Skeletal muscle satellite cell (primary cell): ENCODE data around the gene MVK.

Experiments used
- H3K27me3 ChIP-seq: 2 replicates; pipeline ENCODE4 v1.7.0; 2013; ENCODE audit warnings: low read length; ENCODE audit not compliant: control insufficient read depth, insufficient read depth
- H3K36me3 ChIP-seq: 2 replicates; pipeline ENCODE4 v1.7.0; 2013; ENCODE audit warnings: mild to moderate bottlenecking, control low read depth, low read length; ENCODE audit not compliant: insufficient read depth
- H3K4me1 ChIP-seq: 2 replicates; pipeline ENCODE4 v1.7.0; 2013; ENCODE audit warnings: low read length; ENCODE audit not compliant: control insufficient read depth, insufficient read depth
- H3K4me2 ChIP-seq: 2 replicates; pipeline ENCODE4 v1.7.0; 2013; ENCODE audit warnings: mild to moderate bottlenecking, low read length
- H3K4me3 ChIP-seq: 2 replicates; pipeline ENCODE4 v1.7.0; 2013; ENCODE audit warnings: low read length
- H3K9ac ChIP-seq: 2 replicates; pipeline ENCODE4 v1.7.0; 2013; ENCODE audit warnings: mild to moderate bottlenecking, low read depth, low read length, moderate library complexity
- H3K9me3 ChIP-seq: replicated peaks from 2 replicates; pipeline ENCODE4 v1.7.0; 2013; ENCODE audit warnings: mild to moderate bottlenecking, control low read depth, low read length

The MVK gene

GRCh38 chr12:109605016-109605415 is 31.4 kb downstream of the MVK start:
- peaks cover 40% of the 10 kb centered on the region for H3K27me3 ChIP-seq
- no peak overlapping the region for H3K9ac ChIP-seq
- no peak overlapping the region for H3K4me3 ChIP-seq
- H3K9me3 ChIP-seq: no peaks in the 10 kb centered on the region
- no peak overlapping the region for H3K4me2 ChIP-seq
- H3K36me3 ChIP-seq: no peaks in the 10 kb centered on the region
- peaks cover 9% of the 10 kb centered on the region for H3K4me1 ChIP-seq

- no peak overlapping the region for H3K4me2 ChIP-seq
- peaks cover 46% of the 10 kb centered on the region for H3K27me3 ChIP-seq
- no peaks in the 10 kb centered on the region for H3K9me3 ChIP-seq
- H3K36me3 ChIP-seq: no peaks in the 10 kb centered on the region
- H3K4me3 ChIP-seq: no peak overlapping the region
- H3K9ac ChIP-seq: no peak overlapping the region
- peaks cover 9% of the 10 kb centered on the region for H3K4me1 ChIP-seq
These were observed 32.1 kb downstream of the MVK start for GRCh38 chr12:109605599-109606228.

- Histone ChIP-seq H3K4me1 (peaks cover 9% of the 10 kb centered on the region), H3K36me3 (no peaks in the 10 kb centered on the region), H3K9ac (no peak overlapping the region), H3K27me3 (peaks cover 54% of the 10 kb centered on the region), H3K4me3 (peak overlapping the region; percentile 15), H3K9me3 (no peaks in the 10 kb centered on the region), H3K4me2 (peak overlapping the region; percentile 58)
These were observed 32.9 kb downstream of the MVK start for GRCh38 chr12:109606320-109607028.

- no peaks in the 10 kb centered on the region for H3K9me3 ChIP-seq
- H3K4me2 ChIP-seq: no peak overlapping the region
- peaks cover 9% of the 10 kb centered on the region for H3K4me1 ChIP-seq
- H3K9ac ChIP-seq: no peak overlapping the region
- H3K36me3 ChIP-seq: no peaks in the 10 kb centered on the region
- peaks cover 63% of the 10 kb centered on the region for H3K27me3 ChIP-seq
- H3K4me3 ChIP-seq: no peak overlapping the region
These were observed 34.0 kb downstream of the MVK start for GRCh38 chr12:109607618-109608017.

GRCh38 chr12:109608270-109608669 is 34.7 kb downstream of the MVK start:
- no peaks in the 10 kb centered on the region for H3K36me3 ChIP-seq
- no peak overlapping the region for H3K9ac ChIP-seq
- peaks cover 9% of the 10 kb centered on the region for H3K4me1 ChIP-seq
- H3K4me2 ChIP-seq: no peak overlapping the region
- no peaks in the 10 kb centered on the region for H3K9me3 ChIP-seq
- no peak overlapping the region for H3K4me3 ChIP-seq
- H3K27me3 ChIP-seq: peaks cover 70% of the 10 kb centered on the region

- Histone ChIP-seq H3K9ac (no peak overlapping the region), H3K36me3 (no peaks in the 10 kb centered on the region), H3K27me3 (peaks cover 75% of the 10 kb centered on the region), H3K4me1 (peaks cover 9% of the 10 kb centered on the region), H3K9me3 (no peaks in the 10 kb centered on the region), H3K4me3 (no peak overlapping the region), H3K4me2 (no peak overlapping the region)
These were observed 35.2 kb downstream of the MVK start for GRCh38 chr12:109608793-109609192.

GRCh38 chr12:109609342-109609741 is 35.7 kb downstream of the MVK start:
- H3K9me3 ChIP-seq: no peaks in the 10 kb centered on the region
- H3K9ac ChIP-seq: no peak overlapping the region
- H3K4me3 ChIP-seq: no peak overlapping the region
- H3K27me3 ChIP-seq: peaks cover 75% of the 10 kb centered on the region
- no peaks in the 10 kb centered on the region for H3K36me3 ChIP-seq
- peaks cover 9% of the 10 kb centered on the region for H3K4me1 ChIP-seq
- no peak overlapping the region for H3K4me2 ChIP-seq

GRCh38 chr12:109610523-109610922 is 36.9 kb downstream of the MVK start:
- H3K4me1 ChIP-seq: peaks cover 9% of the 10 kb centered on the region
- H3K4me3 ChIP-seq: no peak overlapping the region
- H3K36me3 ChIP-seq: no peaks in the 10 kb centered on the region
- no peak overlapping the region for H3K9ac ChIP-seq
- no peak overlapping the region for H3K4me2 ChIP-seq
- no peaks in the 10 kb centered on the region for H3K9me3 ChIP-seq
- H3K27me3 ChIP-seq: peaks cover 79% of the 10 kb centered on the region

- peaks cover 82% of the 10 kb centered on the region for H3K27me3 ChIP-seq
- peaks cover 7% of the 10 kb centered on the region for H3K4me1 ChIP-seq
These were observed 37.6 kb downstream of the MVK start for GRCh38 chr12:109611223-109611622.

GRCh38 chr12:109612003-109612402 is 38.4 kb downstream of the MVK start:
- Histone ChIP-seq H3K4me2 (no peak overlapping the region), H3K9ac (no peak overlapping the region), H3K9me3 (no peaks in the 10 kb centered on the region), H3K27me3 (peaks cover 86% of the 10 kb centered on the region), H3K36me3 (no peaks in the 10 kb centered on the region), H3K4me3 (no peak overlapping the region), H3K4me1 (no peaks in the 10 kb centered on the region)

More at GRCh38 chr12:109611223-109611622, 37.6 kb downstream of the MVK start:
- Histone ChIP-seq H3K9me3 (no peaks in the 10 kb centered on the region), H3K9ac (no peak overlapping the region), H3K4me2 (no peak overlapping the region), H3K4me3 (no peak overlapping the region), H3K36me3 (no peaks in the 10 kb centered on the region)

- H3K4me1 ChIP-seq: no peaks in the 10 kb centered on the region
- no peak overlapping the region for H3K4me3 ChIP-seq
- H3K9me3 ChIP-seq: no peaks in the 10 kb centered on the region
- no peak overlapping the region for H3K9ac ChIP-seq
- no peak overlapping the region for H3K4me2 ChIP-seq
- H3K27me3 ChIP-seq: peaks cover 89% of the 10 kb centered on the region
- no peaks in the 10 kb centered on the region for H3K36me3 ChIP-seq
These were observed 39.4 kb downstream of the MVK start for GRCh38 chr12:109612975-109613502.
